T1000 (cell line): ENCODE measurements around the gene SMAD3.
A peak's percentile ranks its signal among the peaks of the same experiment; 100 is the strongest.

Source experiments
- DNase-seq: peaks from one replicate; lab custom pipeline; 2025; ENCODE audit warnings: mixed read lengths; lab: John Stamatoyannopoulos, UW

Gene SMAD3

DNA sequence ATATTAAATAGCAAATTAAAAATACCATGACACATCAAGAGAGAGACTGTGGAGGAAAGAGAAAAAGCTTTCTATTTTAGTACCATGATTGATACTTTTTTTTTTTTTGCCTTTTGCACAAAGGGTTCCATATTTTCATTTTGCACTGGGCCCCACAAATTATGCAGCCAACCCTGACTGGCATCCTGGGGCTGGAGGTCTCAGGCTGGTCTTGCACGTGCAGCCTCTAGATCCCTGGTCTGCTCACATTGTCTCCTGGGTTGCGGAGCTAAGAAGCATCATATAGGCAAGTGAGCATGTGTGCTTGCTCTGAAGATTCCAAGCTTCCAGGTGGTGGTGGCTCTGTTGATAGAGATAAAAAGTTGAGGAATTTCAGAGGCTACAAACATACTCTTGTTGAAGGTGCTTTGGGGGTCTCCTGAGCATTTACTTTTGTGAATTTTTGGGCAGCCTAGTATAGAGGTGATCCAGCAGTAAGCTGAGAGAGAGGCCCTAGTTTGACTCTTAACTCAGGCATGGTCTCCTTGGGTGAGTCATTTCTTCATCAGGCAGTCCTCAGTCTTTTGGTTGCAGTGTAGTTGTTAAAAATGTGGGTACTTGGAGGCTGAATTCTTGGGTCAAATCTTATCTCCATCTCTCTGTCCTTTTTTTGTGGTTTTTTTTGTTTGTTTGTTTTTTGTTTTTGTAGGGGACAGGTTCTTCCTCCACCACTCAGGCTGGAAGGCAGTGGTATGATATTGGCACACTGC is 31.3 kb downstream of the SMAD3 start:
- DNase-seq: no peak

DNA sequence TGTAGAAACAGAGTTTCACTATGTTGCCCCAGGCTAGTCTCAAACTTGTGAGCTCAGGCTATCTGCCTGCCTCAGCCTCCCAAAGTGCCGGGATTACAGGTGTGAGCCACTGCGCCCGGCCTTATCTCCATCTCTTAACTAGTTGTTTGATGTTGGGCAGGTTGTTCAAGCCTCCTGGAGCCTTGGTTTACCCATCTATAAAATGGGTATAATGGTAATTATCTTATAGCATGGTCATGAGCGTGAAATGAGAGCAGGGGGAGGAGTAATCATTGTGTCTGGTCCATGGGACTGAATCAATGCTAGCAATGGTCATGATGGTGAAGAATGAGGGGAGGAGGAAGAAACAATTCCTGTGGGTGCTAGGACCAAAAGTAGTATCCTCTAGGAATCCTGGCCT is 32.0 kb downstream of the SMAD3 start:
- DNase-seq: no peak

DNA sequence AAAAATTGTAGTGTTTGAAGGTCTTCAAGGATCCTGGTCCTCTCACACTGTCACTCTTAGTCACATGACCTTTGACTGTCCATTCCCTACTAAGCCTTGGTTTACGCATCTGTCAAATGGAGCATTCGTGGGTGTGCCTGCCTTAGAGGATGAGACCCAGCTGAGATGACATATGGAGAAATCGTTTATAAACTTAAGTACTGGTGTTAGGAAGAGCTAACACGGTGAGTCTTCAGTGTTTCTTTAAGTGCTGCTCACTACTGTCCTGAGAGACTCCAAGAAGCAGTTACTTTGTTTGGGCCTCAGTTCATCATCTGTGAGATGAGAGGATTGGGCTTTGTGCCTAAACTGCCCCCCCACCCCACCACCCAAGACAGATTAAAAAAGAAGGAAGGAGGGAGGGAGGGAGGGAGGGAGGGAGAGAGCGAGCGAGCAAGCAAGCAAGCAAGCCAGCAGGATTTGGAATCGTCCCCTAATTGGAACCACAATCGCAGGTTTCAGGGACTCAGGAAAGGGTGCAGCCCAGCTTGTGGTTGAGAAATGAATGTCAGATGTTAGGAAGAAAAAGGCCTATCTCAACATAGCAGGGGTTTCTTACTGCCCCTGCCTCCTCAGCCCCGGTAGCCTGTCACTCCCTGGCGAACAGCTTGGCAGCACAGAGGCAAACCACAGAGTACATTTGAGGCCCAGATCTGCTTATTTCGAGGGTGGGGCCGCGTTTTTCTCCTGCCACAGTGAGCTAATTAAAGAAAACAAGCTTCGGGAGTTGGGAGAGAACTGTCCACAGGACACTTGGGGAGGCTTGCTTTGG is 32.7 kb downstream of the SMAD3 start:
- DNase-seq: no peak

DNA sequence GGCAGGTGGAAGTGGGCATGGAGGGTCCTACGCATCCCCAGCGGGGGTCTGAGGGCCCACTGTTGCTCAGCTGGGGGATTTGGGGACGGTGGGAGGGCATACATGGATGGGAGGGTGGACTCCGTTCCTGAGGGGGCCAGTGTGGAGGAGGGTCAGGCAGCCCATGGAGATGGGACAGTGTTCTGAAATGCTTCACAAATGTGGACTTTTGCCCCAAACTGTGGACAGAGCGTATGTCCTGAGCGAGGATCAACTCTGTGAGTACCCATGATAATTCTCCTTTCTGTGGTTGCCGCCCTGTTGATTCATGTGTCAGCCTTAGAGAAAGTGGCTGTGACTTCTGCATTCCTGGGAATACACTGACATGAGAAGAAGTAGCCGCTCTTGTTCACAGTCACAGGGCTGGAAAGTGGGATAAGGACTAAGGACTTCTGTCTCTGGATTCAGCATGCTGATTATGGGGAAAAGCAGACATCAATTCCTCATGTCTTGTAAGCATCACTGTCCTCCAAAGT is 33.4 kb downstream of the SMAD3 start:
- no peak for DNase-seq

DNA sequence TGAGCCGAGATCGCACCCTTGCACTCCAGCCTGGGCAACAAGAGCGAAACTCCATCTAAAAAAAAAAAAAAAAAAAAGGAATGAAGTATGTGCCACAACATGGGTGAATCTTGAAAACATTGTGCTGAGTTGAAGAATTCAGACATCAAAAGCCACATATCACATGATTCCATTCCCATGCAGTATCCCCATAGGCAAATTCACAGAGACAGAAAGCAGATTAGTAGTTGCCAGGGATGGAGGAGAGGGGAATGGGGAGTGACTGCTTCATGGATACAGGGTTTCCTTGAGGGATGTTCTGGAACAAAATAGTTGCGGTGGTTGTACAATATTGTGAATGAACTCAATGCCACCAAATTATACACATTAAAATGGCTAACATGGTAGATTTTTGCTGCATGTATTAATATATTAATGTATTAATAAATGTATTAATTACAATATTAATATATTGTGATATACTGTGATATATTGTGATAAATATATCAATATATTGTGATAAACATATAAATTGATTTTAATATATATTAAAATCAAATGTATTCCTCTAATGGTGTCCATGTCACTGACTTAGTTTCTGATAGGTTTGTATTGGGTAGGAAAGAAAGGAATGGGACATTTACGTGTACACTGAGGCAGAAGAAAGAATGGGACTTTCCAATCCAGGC is 34.9 kb downstream of the SMAD3 start:
- DNase-seq: no peak

DNA sequence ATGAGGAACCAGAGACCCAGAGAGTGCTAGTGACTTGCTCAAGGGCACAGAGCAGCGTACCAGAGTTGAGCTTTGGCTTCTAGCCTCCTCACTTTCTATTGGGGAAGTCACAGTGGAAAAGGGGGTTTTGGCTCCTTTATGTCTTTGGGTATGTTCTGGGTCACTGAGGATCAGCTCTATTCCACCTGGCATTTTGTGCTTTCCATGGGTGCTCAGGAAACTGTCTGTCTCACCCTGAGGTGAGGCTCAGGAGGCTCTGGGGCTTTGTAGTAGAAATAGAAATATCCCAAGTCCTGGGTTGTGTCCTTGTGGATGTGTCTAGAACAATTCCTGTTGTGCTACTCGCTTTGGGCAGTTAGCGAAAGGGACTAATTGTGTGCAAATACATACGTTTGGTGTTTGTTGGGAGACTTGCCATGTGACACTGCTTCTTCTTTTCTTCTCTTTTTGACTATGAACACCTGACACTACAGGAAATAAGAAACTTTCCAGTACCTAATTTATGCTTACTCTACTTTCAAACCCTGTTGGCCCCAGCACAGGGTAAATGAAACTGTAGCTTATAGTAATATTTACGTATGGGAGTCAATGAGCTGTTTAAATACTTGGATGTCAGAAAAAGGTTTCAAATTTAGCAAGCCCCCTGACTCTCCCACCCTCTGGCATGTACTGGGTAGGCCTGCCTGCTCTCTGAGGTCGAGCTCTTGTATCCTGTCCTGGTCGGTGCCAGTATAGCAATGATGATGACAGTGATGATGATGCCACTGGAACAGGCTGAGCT is 35.6 kb downstream of the SMAD3 start:
- no peak for DNase-seq

DNA sequence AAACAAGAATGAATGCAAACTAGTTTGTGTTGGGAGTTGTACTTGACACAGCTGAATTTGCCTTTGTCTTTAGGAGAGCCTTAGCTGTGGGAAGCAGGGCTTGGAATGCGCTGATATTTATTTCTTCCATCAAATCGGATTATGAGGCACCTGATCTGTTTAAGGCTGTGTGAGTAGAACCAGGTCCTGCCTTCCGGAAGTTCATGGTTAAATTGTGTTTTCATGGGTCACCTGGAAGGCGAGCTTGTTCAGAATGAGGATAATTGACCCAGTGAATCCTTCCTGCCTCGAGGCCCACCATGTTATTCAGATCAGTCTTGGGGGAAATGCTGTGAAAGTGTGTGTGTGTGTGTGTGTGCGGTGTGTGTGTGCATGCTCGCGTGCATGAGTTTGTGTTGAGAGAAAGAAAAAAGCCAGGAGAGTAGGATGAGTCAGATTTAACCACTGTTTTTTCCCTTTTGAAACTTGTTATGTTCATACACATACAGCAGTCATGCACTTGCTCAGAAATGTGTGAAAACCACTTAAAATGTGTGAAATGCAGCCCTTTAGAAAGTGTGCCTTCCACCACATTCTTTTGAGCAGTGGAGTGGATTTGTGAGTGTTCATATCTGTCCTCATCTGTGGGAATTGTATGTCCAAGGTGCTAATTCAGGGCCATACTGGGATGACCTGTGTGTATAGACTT is 36.7 kb downstream of the SMAD3 start:
- no peak for DNase-seq

DNA sequence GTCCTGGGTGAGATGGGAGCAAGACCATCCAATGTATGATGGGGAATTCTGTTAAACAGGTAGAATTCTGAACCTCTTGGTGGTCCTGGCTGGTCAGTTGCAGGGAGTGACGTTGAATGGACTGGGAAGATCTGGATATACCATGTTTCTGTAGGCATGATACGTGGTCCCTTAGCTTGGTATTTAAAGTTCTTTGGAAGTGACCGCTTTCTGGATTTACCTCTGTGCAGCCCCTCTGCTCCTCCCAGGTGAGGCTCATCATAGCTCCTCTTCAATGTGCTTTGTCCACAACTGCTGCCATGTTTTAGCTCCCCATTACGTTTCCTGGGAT is 37.2 kb downstream of the SMAD3 start:
- no peak for DNase-seq

DNA sequence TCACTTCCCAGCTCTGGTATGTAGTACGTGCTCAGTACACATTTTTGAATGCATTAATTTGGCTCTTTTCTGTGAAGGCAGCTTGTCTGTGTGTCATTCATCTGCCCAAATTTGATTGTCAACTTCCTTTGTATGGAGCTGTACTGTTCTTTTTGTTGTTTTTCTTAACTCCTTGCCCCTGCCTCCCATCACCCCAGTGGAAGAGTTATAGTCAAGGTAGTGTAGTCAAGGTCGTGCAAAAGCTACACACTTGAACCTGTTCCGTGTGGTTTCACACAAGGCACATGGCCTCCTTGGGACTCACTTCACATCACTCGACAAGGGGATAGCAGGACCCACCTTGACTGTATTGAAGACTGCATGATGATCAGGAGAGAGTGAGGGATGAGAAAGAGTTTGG is 37.6 kb downstream of the SMAD3 start:
- no peak for DNase-seq

DNA sequence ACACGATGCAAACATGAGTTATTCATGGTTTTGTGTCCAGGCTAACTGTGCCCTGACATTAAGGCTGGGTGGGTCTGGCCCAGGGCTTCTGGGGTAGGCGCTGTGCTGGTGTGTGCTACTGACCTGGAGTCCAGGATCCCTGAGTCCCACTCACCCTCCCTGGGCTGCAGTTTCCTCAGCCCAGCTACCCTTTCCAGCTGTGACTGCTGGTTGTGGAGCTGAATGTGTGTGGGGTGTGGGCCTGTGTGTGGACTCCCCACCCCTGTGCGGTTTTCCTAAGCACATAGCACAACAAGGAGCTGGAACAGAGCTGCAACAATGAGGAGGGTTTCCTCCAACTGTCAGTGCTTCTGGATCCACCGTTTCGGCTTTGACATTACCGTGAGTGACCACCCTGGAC is 38.0 kb downstream of the SMAD3 start:
- no peak for DNase-seq

DNA sequence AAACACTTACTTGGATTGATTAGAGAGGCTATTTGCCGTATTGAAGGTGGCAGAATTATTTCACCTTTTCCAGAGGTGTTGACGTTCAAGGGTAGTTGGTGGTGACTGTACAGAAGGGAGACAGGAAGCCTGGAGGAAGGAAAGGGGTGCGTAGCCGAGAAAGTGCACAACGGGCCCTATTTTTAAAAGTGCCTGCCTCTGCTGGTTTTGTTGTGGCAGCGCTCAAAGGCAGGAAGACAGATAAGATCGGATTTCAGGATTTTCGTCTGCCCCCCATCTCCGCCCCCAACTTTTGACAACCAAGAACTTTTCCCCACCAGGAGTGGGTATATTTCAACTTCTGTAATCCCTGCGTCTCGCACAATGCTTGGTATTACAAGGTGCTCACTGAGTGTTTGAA is 38.5 kb downstream of the SMAD3 start:
- DNase-seq: no peak

DNA sequence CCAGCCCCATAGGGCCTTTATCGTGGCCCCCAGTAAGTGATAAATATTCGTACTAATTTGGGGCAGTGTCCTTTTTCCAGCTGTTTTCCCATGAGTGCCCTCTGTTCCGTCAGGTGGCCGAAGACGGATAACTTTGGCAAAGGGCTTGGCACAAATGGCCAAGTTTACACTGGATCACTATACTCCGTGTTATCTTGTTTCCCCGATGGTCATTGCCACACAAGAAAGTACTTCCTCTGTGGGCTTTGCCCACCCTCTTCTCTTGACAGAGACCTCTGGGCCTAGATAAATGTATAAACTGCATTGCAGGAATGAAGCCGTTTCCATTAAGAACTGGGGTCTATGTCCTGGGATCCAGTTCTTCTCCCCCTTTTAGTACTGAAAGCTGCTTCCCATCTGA is 39.1 kb downstream of the SMAD3 start:
- no peak for DNase-seq

DNA sequence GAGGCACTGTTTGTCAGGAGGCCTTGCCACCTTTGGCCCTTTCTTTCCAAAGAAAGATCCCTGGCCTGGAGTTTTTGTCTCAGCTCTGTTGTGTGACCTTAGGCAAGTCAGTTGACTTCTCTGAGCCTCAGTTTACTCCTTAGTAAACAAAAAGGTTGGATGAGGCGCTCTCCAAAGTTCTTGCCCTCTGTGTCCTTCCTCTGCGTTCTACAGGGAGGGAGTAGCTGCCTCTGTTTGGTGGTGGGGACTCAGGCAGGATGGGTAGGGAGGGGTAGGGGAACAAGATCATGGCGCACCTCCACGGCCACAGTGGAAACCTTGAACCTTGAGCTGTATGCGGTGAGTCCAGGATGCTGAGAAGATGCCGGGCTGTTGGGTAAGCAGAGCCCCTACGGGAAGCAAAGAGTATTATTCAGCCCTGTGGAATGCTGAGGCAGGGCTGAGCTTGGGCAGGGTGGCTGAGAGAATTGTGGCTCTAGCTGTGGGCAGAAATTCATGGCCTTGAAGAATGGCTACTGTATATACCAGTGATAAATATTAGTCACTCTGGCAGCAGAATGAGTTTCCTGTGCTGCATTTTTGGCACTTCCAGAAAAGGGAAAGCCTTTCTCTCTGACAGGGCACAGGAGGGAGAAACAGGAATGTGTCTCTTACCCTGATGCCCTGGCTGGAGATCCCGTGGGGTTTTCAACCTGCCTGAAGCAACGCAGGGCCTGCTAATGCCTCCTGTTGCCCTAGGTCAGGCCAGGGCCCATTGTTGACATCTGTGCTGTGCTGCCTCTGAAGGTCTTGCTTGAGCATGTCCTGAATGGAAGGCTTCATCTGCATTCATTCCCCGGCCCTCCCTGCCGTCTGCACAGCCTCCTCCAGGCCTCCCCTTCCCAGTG is 39.9 kb downstream of the SMAD3 start:
- DNase-seq: peak; percentile 72

DNA sequence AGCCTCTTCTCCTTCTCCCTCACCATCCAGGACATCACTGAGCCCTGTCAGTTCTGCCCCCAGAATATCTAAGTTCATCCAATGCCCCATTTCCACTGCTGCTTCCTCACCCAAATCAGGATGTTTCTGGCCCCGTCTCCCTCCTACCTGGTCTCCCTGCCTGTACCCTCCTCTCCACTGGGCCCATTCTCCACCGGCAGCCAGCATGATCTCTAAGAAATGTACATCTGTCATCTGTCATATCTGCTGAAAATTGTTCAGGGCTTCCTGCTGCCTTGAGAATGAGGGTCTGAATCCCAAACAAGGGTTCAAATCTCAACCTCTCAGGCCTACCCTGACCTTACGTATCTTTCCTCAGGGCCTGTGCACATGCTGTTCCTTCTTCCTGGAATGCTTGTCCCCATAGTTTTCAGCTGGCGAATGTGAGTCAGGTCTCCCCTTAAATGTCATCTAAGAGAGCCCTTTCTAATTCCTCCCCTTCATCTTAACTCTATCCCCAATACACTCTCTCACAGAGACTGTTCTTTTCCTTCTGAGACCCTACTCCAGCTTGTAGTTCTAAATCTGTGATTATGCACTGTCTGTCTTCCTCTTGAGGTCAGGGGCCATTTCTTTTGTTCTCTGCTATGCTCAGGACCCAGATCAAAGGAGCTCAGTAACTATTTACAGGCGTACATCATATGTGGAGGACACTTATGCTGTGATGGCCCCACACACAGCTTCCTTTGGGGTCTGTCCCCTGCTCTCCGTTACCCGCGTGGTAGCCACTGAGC is 40.8 kb downstream of the SMAD3 start:
- no peak for DNase-seq

DNA sequence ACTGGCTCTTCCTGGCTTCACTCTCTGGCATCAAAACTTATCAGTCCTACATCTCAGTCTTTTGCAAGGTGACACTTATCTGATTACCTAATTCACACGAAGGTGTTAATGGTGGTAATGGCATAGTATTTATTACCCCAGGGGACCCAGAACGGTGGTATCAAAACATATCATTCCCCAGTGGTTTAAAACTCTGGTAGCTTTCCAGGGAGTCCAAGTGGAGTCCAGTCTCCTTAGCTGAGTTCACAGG is 41.3 kb downstream of the SMAD3 start:
- no peak for DNase-seq

DNA sequence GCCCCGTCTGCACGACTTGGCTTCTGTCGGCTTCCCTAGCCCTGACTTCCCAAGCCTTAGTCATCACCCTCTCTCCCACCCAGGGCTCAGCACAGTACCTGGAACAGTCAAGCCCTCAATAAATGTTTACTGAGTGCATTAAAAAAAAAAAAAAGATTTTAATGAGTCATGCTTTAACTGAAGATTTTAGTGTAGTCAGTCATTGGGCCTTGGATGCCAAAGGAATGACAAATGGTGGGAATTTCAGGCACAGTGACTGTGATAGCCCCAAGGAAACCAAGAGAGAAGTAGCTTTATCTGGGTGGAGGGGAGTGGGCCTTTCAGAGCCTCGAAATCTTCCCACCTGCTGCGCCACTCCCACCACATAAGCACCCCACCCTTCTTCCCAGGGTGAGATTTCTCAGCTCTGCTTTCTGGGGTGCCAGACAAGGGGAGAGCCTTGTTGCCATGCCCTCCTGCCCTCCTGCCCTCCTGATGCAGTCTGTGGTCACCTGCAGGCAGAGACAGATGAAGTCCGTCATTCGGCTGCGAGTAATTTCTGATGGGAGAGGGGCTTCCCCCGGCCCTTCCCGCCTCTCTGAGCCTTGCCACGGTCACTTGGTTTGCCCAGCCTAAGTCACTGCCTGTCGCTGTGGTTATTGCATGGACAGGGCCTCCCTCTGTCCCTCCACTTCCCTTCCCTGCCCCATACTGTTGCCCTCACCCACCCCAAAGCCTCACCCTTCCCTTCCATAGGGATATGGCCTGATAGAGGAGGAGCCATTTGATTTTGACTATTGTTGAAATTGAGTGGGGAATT is 41.8 kb downstream of the SMAD3 start:
- peak; percentile 78 for DNase-seq

DNA sequence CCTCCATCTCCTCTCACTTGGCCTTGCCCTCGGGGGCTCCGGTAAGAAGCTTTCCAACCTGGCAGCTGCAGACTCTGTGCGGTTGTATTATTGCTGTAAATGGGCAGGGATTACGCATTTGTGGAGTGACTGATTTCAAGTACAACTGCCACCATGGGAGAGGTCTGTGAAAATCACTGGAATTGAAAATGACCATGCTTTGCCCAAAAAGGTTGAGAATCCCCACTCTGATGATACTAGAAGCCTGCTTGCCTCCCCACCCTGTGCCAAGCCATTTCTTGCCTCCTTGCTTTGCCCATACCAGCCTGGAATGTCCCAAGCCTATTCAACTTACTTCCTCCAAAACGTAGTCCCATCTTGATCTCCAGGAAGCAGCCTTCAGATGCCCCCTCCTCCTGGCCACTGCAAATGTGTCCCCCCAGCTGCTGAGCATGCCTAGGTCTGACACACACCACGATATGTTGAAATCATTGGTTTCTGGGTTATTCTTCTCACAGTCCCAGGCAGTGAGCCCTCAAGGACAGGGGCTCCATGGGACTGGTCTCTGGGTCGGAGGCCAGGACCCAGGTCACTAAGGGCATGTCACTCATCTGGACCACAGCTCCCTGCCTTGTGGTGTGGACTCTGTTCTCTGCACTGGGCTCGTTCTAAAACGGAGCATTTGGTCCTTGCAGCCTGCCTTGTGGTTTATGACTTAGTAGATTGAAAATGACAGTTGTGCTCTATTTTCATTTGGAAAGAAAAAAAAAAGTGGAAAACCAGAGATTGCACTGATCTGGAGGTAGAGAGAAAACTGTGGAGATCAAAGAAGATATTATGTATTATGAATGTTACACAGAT is 42.9 kb downstream of the SMAD3 start:
- DNase-seq: no peak
